ENCODE results near the gene NFASC. TPM values are rescaled to one million over a fixed set of nuclear protein-coding genes. Genes with fewer than 3 reads are reported as not detected.

The NFASC gene
- total and polyA plus RNA-seq, 9 of the 15 experiments (the other 6 are each of a cell fraction or from before 2014, with no cell fraction given), result 0.03 to 0.16 (median 0.06) TPM; not detected in 6

- ChIA-PET CTCF (ENCODE audit: low intra/inter-chr PET ratio) (interaction anchor here (0.6 kb wide), 1 partner anchor 21 kb away, joined by 3 read pairs; no protein-coding TSS in a partner anchor), POLR2A (no interaction called here)
- ATAC-seq (no peak), FAIRE-seq (no peak), DNase-seq (ENCODE audit: extremely low read depth in 1 of 4, low spot score in 3 of 4) (no peak)
- Histone ChIP-seq H3K36me3 (ENCODE audit: control insufficient read depth, insufficient read depth, low read length) (no peaks in the 10 kb centered on the region), H3K9ac (ENCODE audit: insufficient read depth in 1 of 2, low read depth in 2 of 2, low read length in 2 of 2) (no peak overlapping the region), H3K4me3 (no peak overlapping the region), H4K20me1 (replicated peaks; ENCODE audit: control insufficient read depth, insufficient read depth, low read length) (peaks cover 29% of the 10 kb centered on the region), H3K4me1 (replicated peaks in 1 of 2; ENCODE audit: control insufficient read depth in 2 of 2, insufficient read depth in 2 of 2, low read length in 2 of 2) (peaks cover 0 to 10% of the 10 kb centered on the region in 2 experiments; a peak in 2 of 5 replicates), H2AFZ (ENCODE audit: low read depth, low read length) (no peak overlapping the region), H3K79me2 (ENCODE audit: control insufficient read depth, insufficient read depth, low read length) (no peaks in the 10 kb centered on the region), H3K4me2 (ENCODE audit: insufficient read depth, low read length) (no peak overlapping the region), H3K9me3 (replicated peaks; ENCODE audit: control insufficient read depth, insufficient read depth, low read depth, low read length) (no peaks in the 10 kb centered on the region), H3K27me3 (ENCODE audit: control insufficient read depth in 2 of 2, insufficient read depth in 2 of 2, low read length in 2 of 2) (peaks cover 48 to 82% of the 10 kb centered on the region in 2 experiments), H3K9me1 (ENCODE audit: control insufficient read depth, insufficient read depth, low read length) (no peaks in the 10 kb centered on the region), H3K27ac (ENCODE audit: extremely low read depth, low read depth, low read length) (no peak overlapping the region)
- intact Hi-C loops (cut with micrococcal nuclease), result no loop called here
- 8% methylated on average over 19 of the region's 19 CpGs for WGBS (ENCODE audit: insufficient coverage, low coverage, missing lambda C conversion rate)
- in situ Hi-C loops (cut with MboI), result no loop called here
- TF ChIP-seq ETV5 (CRISPR knock-in tag; IDR thresholded peaks at IDR 0.05; ENCODE audit: low read depth) (no peak), FOXK1 (CRISPR knock-in tag; IDR thresholded peaks at IDR 0.05; ENCODE audit: borderline replicate concordance) (no peak), ZFPM2 (CRISPR knock-in tag; IDR thresholded peaks at IDR 0.05) (no peak), THRB (CRISPR knock-in tag; conservative IDR thresholded peaks at IDR 0.05) (no peak), PHB2 (IDR thresholded peaks at IDR 0.05; ENCODE audit: low read depth) (no peak), NFE2 (IDR thresholded peaks at IDR 0.05; ENCODE audit: low read depth) (no peak), SMARCA5 (IDR thresholded peaks at IDR 0.05) (no peak), U2AF2 (optimal IDR thresholded peaks at IDR 0.05; ENCODE audit: low read depth, low read length) (no peak)
- TF ChIP-seq, protein P1, sequence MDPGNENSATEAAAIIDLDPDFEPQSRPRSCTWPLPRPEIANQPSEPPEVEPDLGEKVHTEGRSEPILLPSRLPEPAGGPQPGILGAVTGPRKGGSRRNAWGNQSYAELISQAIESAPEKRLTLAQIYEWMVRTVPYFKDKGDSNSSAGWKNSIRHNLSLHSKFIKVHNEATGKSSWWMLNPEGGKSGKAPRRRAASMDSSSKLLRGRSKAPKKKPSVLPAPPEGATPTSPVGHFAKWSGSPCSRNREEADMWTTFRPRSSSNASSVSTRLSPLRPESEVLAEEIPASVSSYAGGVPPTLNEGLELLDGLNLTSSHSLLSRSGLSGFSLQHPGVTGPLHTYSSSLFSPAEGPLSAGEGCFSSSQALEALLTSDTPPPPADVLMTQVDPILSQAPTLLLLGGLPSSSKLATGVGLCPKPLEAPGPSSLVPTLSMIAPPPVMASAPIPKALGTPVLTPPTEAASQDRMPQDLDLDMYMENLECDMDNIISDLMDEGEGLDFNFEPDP (CRISPR knock-in tag; IDR thresholded peaks at IDR 0.05), result no peak
- no TSS peak for BruUV-seq (replicated peaks)
Observed at GRCh38 chr1:205057808-205058575, 187.3 kb downstream of the NFASC start.

Measured in K562 (cell line).